K562 (cell line): ENCODE results near the gene HPN. TPM values are rescaled to one million over a fixed set of nuclear protein-coding genes. Genes with fewer than 3 reads are reported as not detected.

ENCODE experiments used
- ATAC-seq: fragments of 200-7000 bp; cut with Tn5 transposase; 3 replicates; pipeline ENCODE4 v1.9.1; 2020; ENCODE audit warnings: moderate library complexity
- BruUV-seq: library from RNA; stranded (reverse); fragments of 400-500 nt; replicated peaks from 2 replicates; lab custom pipeline; 2021; lab: Mats Ljungman, UMichigan
- CTCF ChIA-PET: fragments of 300-600 bp; formaldehyde crosslinking; extraction: SDS; loops from one replicate; lab custom pipeline; 2021; ENCODE audit warnings: low intra/inter-chr PET ratio; lab: Yijun Ruan, JAX
- POLR2A ChIA-PET: fragments of 300-600, 350-650 bp; sonication (Branson Sonifier 250); formaldehyde crosslinking; extraction: SDS; loops from one replicate; lab custom pipeline; 2021; ENCODE audit warnings: antibody characterized with exemption, inconsistent platforms; lab: Yijun Ruan, JAX
- DNase-seq, 4 experiments: peaks; one replicate each; pipeline versions ENCODE4 v3.0.0 to v3.0.0-alpha.2; 2011 to 2018; ENCODE audit warnings: low spot score in 3 of 4, mixed read lengths in 3 of 4; ENCODE audit errors: extremely low read depth in 1 of 4
- FAIRE-seq: peaks from 2 replicates; lab custom pipeline; 2011; peaks lifted over from hg19 to GRCh38; lab: Jason Lieb, UNC
- H2AFZ ChIP-seq: 2 replicates; pipeline ENCODE4 v1.6.0; 2011; ENCODE audit warnings: low read depth, low read length, control low read depth, inconsistent platforms
- H3K27ac ChIP-seq: fragments of 200-600 bp; 3 replicates; pipeline ENCODE4 v1.8.0; 2011; ENCODE audit warnings: low read depth, mild to moderate bottlenecking, control low read depth, inconsistent platforms, low read length, moderate library complexity, mixed read lengths; ENCODE audit errors: extremely low read depth
- H3K27me3 ChIP-seq, 2 experiments: fragments of 300-600 bp in 1 of 2; 2 replicates in 1 of 2; 3 replicates in 1 of 2; pipeline versions ENCODE4 v1.6.0 to v1.8.0; 2011; ENCODE audit warnings: inconsistent platforms in 2 of 2, low read length in 2 of 2, mild to moderate bottlenecking in 1 of 2, mixed read lengths in 1 of 2, moderate library complexity in 1 of 2; ENCODE audit not compliant: control insufficient read depth in 2 of 2, insufficient read depth in 2 of 2
- H3K36me3 ChIP-seq: fragments of 300-600 bp; 3 replicates; pipeline ENCODE4 v1.8.0; 2011; ENCODE audit warnings: mild to moderate bottlenecking, low read length, inconsistent platforms; ENCODE audit not compliant: control insufficient read depth, insufficient read depth
- H3K4me1 ChIP-seq, 2 experiments: fragments of 200-600 bp in 1 of 2; replicated peaks in 1 of 2; 2 replicates in 1 of 2; 3 replicates in 1 of 2; pipeline versions ENCODE4 v1.5.1 to v1.8.0; 2011; ENCODE audit warnings: inconsistent platforms in 2 of 2, low read length in 2 of 2, mild to moderate bottlenecking in 1 of 2, mixed read lengths in 1 of 2, moderate library complexity in 1 of 2; ENCODE audit not compliant: control insufficient read depth in 2 of 2, insufficient read depth in 2 of 2
- H3K4me2 ChIP-seq: 2 replicates; pipeline ENCODE4 v1.6.1; 2011; ENCODE audit warnings: low read length, control low read depth, inconsistent platforms, mixed read lengths; ENCODE audit not compliant: insufficient read depth
- H3K4me3 ChIP-seq: fragments of 200-600 bp; sonication (generic), shearing (Covaris generic); 2 replicates; pipeline ENCODE4 v1.5.1; 2016; ENCODE audit warnings: control low read depth, inconsistent platforms
- H3K79me2 ChIP-seq: fragments of 200-600 bp; 3 replicates; pipeline ENCODE4 v1.8.0; 2011; ENCODE audit warnings: low read length, inconsistent platforms; ENCODE audit not compliant: control insufficient read depth, insufficient read depth
- H3K9ac ChIP-seq, 2 experiments: 2 replicates each; pipeline versions ENCODE4 v1.6.0 to v1.6.1; 2011; ENCODE audit warnings: low read depth in 2 of 2, low read length in 2 of 2, control low read depth in 1 of 2, inconsistent platforms in 1 of 2, mild to moderate bottlenecking in 1 of 2, mixed read lengths in 1 of 2; ENCODE audit not compliant: insufficient read depth in 1 of 2
- H3K9me1 ChIP-seq: one replicate; pipeline ENCODE4 v1.6.0; 2011; ENCODE audit warnings: inconsistent platforms, mild to moderate bottlenecking, low read length, moderate library complexity; ENCODE audit not compliant: control insufficient read depth, insufficient read depth
- H3K9me3 ChIP-seq: replicated peaks from 2 replicates; pipeline ENCODE4 v1.5.1; 2011; ENCODE audit warnings: low read depth, low read length, inconsistent platforms; ENCODE audit not compliant: control insufficient read depth, insufficient read depth
- H4K20me1 ChIP-seq: replicated peaks from 2 replicates; pipeline ENCODE4 v1.6.1; 2011; ENCODE audit warnings: low read length, inconsistent platforms, mixed read lengths; ENCODE audit not compliant: control insufficient read depth, insufficient read depth
- CTBP1 ChIP-seq: fragments of 450-650 bp; IDR thresholded peaks from 2 replicates; pipeline ENCODE4 v1.6.1; 2016; ENCODE audit warnings: borderline replicate concordance
- ETV5 ChIP-seq: sonication (generic); formaldehyde crosslinking; IDR thresholded peaks from 2 replicates; pipeline ENCODE4 v1.4.0; 2020; ENCODE audit warnings: low read depth, mild to moderate bottlenecking, missing genetic modification reagents
- KLF13 ChIP-seq: fragments of 450-650 bp; IDR thresholded peaks from 2 replicates; pipeline ENCODE4 v1.6.1; 2016; ENCODE audit warnings: missing genetic modification characterization, low read depth, mild to moderate bottlenecking, missing compliant biosample characterization, moderate library complexity, borderline replicate concordance
- NRF1 ChIP-seq, 2 experiments: fragments of 450-650 bp; IDR thresholded peaks in 1 of 2; conservative IDR thresholded peaks in 1 of 2; 2 replicates each; pipeline ENCODE4 v1.6.1; 2014; ENCODE audit warnings: mild to moderate bottlenecking in 2 of 2
- WHSC1 ChIP-seq: IDR thresholded peaks from one replicate; pipeline ENCODE4 v1.6.1; 2012; ENCODE audit warnings: low read length, control low read depth, inconsistent platforms
- ZBTB17 ChIP-seq: fragments of 450-650 bp; formaldehyde crosslinking; IDR thresholded peaks from 2 replicates; pipeline ENCODE4 v1.4.0; 2020; ENCODE audit warnings: mild to moderate bottlenecking
- ZKSCAN1 ChIP-seq: fragments of 150-350 bp; IDR thresholded peaks from 2 replicates; pipeline ENCODE4 v1.6.1; 2016; ENCODE audit warnings: low read depth, low read length
- ZKSCAN8 ChIP-seq: fragments of 200-800 bp; sonication (Bioruptor generic); IDR thresholded peaks from 2 replicates; pipeline ENCODE4 v1.6.1; 2016; ENCODE audit warnings: missing genetic modification characterization, missing compliant biosample characterization
- WGBS: fragments of 100-300 bp; shearing (Covaris generic); methylation state at CpG from one replicate; pipeline ENCODE4 v1.1.6; 2016; ENCODE audit warnings: low coverage, mixed read lengths; ENCODE audit not compliant: insufficient coverage; ENCODE audit errors: missing lambda C conversion rate; 5-methylcytosine and 5-hydroxymethylcytosine counted together
- in situ Hi-C: fragments of 300-500 bp; cut with MboI; formaldehyde crosslinking; loops from 4 replicates; pipeline ENCODE4 v1.15.0; 2018; ENCODE audit warnings: inconsistent platforms, mixed read lengths
- intact Hi-C: fragments of 100-400 bp; cut with micrococcal nuclease; formaldehyde crosslinking; loops from 2 replicates; pipeline ENCODE4 v1.14.2; 2022
- polyA plus RNA-seq, 8 experiments: library from polyadenylated mRNA; depleted of rRNA in 4 of 8; stranded (reverse) in 5 of 8; unstranded in 3 of 8; fragments of >200 nt; fragmentation: Nextera tagmentation in 2 of 8; fragmentation: Illumina TruSeq in 1 of 8; extraction: Ambion mirVana in 2 of 8; extraction: Trizol in 1 of 8; gene quantifications; 2 replicates each; pipeline versions ENCODE4 v1.2.1 to v1.2.3, GENCODE V29; 2011 to 2014; ENCODE audit warnings: inconsistent platforms in 1 of 8, missing spikeins in 1 of 8
- total RNA-seq, 7 experiments: library from RNA; depleted of rRNA in 6 of 7; stranded (reverse); fragments of >200 nt in 6 of 7; fragmentation: Illumina TruSeq in 2 of 7; extraction: Trizol in 2 of 7; gene quantifications; 2 replicates each; pipeline versions ENCODE4 v1.2.1 to v1.2.3, GENCODE V29; 2011 to 2021; ENCODE audit warnings: low replicate concordance in 1 of 7

Gene HPN
- total and polyA plus RNA-seq, 9 of the 15 experiments (the other 6 are each of a cell fraction or from before 2014, with no cell fraction given), result 0.10 to 0.20 TPM; not detected in 7

GRCh38 chr19:35107545-35107944 is 66.0 kb downstream of the HPN start (continued):
- peak; percentile 29; the same call in 1 of the 2 replicates for TF ChIP-seq CTBP1
- TF ChIP-seq KLF13 (tag), result peak; percentile 52; the same call in 1 of the 2 replicates
- 0 out of 4 replicates have a peak, but pooled peaks of 1 of the 2 experiments have one; percentile 14 for TF ChIP-seq NRF1 (conservative IDR thresholded peaks at IDR 0.05 in 1 of 2, IDR thresholded peaks at IDR 0.05 in 1 of 2)
- TF ChIP-seq ZKSCAN8 (CRISPR knock-in tag), result no peak
- TF ChIP-seq, all 486 proteins: peak for 25

DNA sequence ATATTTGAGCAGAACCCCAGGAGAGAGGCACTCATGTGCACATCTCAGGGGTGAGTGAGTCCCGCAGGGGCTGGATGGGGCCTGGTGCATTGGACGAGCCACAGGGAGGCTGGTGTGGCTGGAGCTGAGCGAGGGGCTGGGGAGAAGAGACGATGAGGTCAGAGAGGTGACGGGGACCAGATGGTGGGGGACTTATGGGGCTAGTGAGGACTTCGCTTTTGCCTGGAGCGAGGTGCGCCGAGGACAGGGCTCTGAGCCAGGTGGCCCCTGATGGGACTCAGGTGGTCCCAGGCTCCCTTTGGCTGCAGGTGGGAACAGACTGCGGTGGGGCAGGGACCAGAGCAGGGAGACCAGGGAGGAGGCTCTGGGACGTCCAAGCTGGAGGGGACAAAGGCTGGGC is 67.2 kb downstream of the HPN start:
- H3K36me3 ChIP-seq, result no peaks in the 10 kb centered on the region
- BruUV-seq, result no TSS peak
- TF ChIP-seq ETV5 (CRISPR knock-in tag) (no peak), WHSC1 (no peak), ZBTB17 (CRISPR knock-in tag) (no peak), ZKSCAN1 (no peak)
- H3K4me2 ChIP-seq, result no peak overlapping the region
- no peaks in the 10 kb centered on the region for H3K79me2 ChIP-seq
- DNase-seq (no peak), ATAC-seq (no peak), FAIRE-seq (no peak)
- no peak overlapping the region for H3K27ac ChIP-seq
- peaks cover 22 to 42% of the 10 kb centered on the region in 2 experiments for H3K4me1 ChIP-seq
- no peak overlapping the region; a peak in 1 of 4 replicates for H3K9ac ChIP-seq
- no peaks in the 10 kb centered on the region for H3K27me3 ChIP-seq
- in situ Hi-C loops (no loop called here), intact Hi-C loops (no loop called here)
- H3K4me3 ChIP-seq, result no peak overlapping the region
- H4K20me1 ChIP-seq, result no peaks in the 10 kb centered on the region
- no peak overlapping the region for H2AFZ ChIP-seq
- peaks cover 7% of the 10 kb centered on the region for H3K9me3 ChIP-seq
- no peaks in the 10 kb centered on the region for H3K9me1 ChIP-seq
- CTCF ChIA-PET, result no interaction called here
- 79% methylated on average over 7 of the region's 11 CpGs for WGBS
- POLR2A ChIA-PET, result interaction anchor here (0.6 kb wide), 1 partner anchor 11 kb away, joined by 3 read pairs; no protein-coding TSS in a partner anchor
